ENCODE measurements around the gene NWD2.

NWD2 gene

GRCh38 chr4:37299468-37299867, 54.9 kb downstream of the NWD2 start:
- Histone ChIP-seq H3K4me3 (replicated peaks; ENCODE audit: insufficient read depth, low read length) (no peak overlapping the region), H3K27ac (replicated peaks) (no peak overlapping the region), H3K27me3 (ENCODE audit: insufficient read depth, poor library complexity, severe bottlenecking) (no peaks in the 10 kb centered on the region)
- DNase-seq (ENCODE audit: low read depth in 1 of 2, low spot score in 1 of 2) = no peak
- no peak for TF ChIP-seq REST (IDR thresholded peaks at IDR 0.05; ENCODE audit: insufficient replicate concordance, low read depth)
- TF ChIP-seq SPI1 (IDR thresholded peaks at IDR 0.05; ENCODE audit: borderline replicate concordance, low read depth) = no peak
- TF ChIP-seq POLR2AphosphoS5 (IDR thresholded peaks at IDR 0.05; ENCODE audit: low read depth) = no peak

GRCh38 chr4:37304612-37305011, 60.1 kb downstream of the NWD2 start:
- no peak for TF ChIP-seq REST (IDR thresholded peaks at IDR 0.05; ENCODE audit: insufficient replicate concordance, low read depth)
- TF ChIP-seq GABPA (IDR thresholded peaks at IDR 0.05; ENCODE audit: low read depth) = no peak
- no peak for TF ChIP-seq POLR2AphosphoS5 (IDR thresholded peaks at IDR 0.05; ENCODE audit: low read depth)
- TF ChIP-seq CTCF (IDR thresholded peaks at IDR 0.05; ENCODE audit: insufficient read depth, low read length) = no peak
- no peak for TF ChIP-seq SPI1 (IDR thresholded peaks at IDR 0.05; ENCODE audit: borderline replicate concordance, low read depth)
- H3K27ac ChIP-seq (replicated peaks) = no peak overlapping the region
- DNase-seq (ENCODE audit: low read depth in 1 of 2, low spot score in 1 of 2) = no peak
- no peaks in the 10 kb centered on the region for H3K27me3 ChIP-seq (ENCODE audit: insufficient read depth, poor library complexity, severe bottlenecking)
- no peak overlapping the region for H3K4me3 ChIP-seq (replicated peaks; ENCODE audit: insufficient read depth, low read length)

GRCh38 chr4:37305984-37306383, 61.4 kb downstream of the NWD2 start:
- Histone ChIP-seq H3K27ac (replicated peaks) (no peak overlapping the region), H3K4me3 (replicated peaks; ENCODE audit: insufficient read depth, low read length) (no peak overlapping the region), H3K27me3 (ENCODE audit: insufficient read depth, poor library complexity, severe bottlenecking) (no peaks in the 10 kb centered on the region)
- DNase-seq (ENCODE audit: low read depth in 1 of 2, low spot score in 1 of 2) = no peak
- no peak for TF ChIP-seq GABPA (IDR thresholded peaks at IDR 0.05; ENCODE audit: low read depth)

GRCh38 chr4:37317104-37317643, 72.6 kb downstream of the NWD2 start:
- Histone ChIP-seq H3K27me3 (ENCODE audit: insufficient read depth, poor library complexity, severe bottlenecking) (peaks cover 2% of the 10 kb centered on the region), H3K27ac (replicated peaks) (no peak overlapping the region), H3K4me3 (replicated peaks; ENCODE audit: insufficient read depth, low read length) (no peak overlapping the region)
- TF ChIP-seq CTCF (IDR thresholded peaks at IDR 0.05; ENCODE audit: insufficient read depth, low read length) (no peak), SPI1 (IDR thresholded peaks at IDR 0.05; ENCODE audit: borderline replicate concordance, low read depth) (no peak), GABPA (IDR thresholded peaks at IDR 0.05; ENCODE audit: low read depth) (no peak), POLR2AphosphoS5 (IDR thresholded peaks at IDR 0.05; ENCODE audit: low read depth) (no peak), REST (IDR thresholded peaks at IDR 0.05; ENCODE audit: insufficient replicate concordance, low read depth) (no peak)
- no peak for DNase-seq (ENCODE audit: low read depth in 1 of 2, low spot score in 1 of 2)
